Measurements from ENCODE around the gene HCN4.

The HCN4 gene

GRCh38 chr15:73286311-73286710, 82.4 kb downstream of the HCN4 start:
- no peak overlapping the region for H3K4me3 ChIP-seq (ENCODE audit: low read depth, low read length)
- TF ChIP-seq CTCF (IDR thresholded peaks at IDR 0.05; ENCODE audit: borderline replicate concordance, insufficient read depth, low read depth, low read length): no peak

- no peak for TF ChIP-seq CTCF (IDR thresholded peaks at IDR 0.05; ENCODE audit: borderline replicate concordance, insufficient read depth, low read depth, low read length)
- H3K4me3 ChIP-seq (ENCODE audit: low read depth, low read length): no peak overlapping the region
These were observed 84.6 kb downstream of the HCN4 start for GRCh38 chr15:73284090-73284716.

GRCh38 chr15:73283366-73283962, 85.3 kb downstream of the HCN4 start:
- TF ChIP-seq CTCF (IDR thresholded peaks at IDR 0.05; ENCODE audit: borderline replicate concordance, insufficient read depth, low read depth, low read length): no peak
- no peak overlapping the region for H3K4me3 ChIP-seq (ENCODE audit: low read depth, low read length)

GRCh38 chr15:73282567-73283365, 86.0 kb downstream of the HCN4 start:
- H3K4me3 ChIP-seq (ENCODE audit: low read depth, low read length): no peak overlapping the region
- TF ChIP-seq CTCF (IDR thresholded peaks at IDR 0.05; ENCODE audit: borderline replicate concordance, insufficient read depth, low read depth, low read length): no peak

GRCh38 chr15:73275862-73276261, 92.9 kb downstream of the HCN4 start:
- no peak overlapping the region for H3K4me3 ChIP-seq (ENCODE audit: low read depth, low read length)
- no peak for TF ChIP-seq CTCF (IDR thresholded peaks at IDR 0.05; ENCODE audit: borderline replicate concordance, insufficient read depth, low read depth, low read length)

GRCh38 chr15:73273181-73274002, 95.4 kb downstream of the HCN4 start:
- peak; percentile 66 for TF ChIP-seq CTCF (IDR thresholded peaks at IDR 0.05; ENCODE audit: borderline replicate concordance, insufficient read depth, low read depth, low read length)
- H3K4me3 ChIP-seq (ENCODE audit: low read depth, low read length): no peak overlapping the region

All from GM12875 (cell line).